AG10803 (cell line): ENCODE results near the gene TMEM170A.

Source experiments
- DNase-seq: peaks from one replicate; pipeline ENCODE4 v3.0.0; 2010; ENCODE audit warnings: low read depth
- H3K4me3 ChIP-seq: 2 replicates; pipeline ENCODE4 v1.5.1; 2011; ENCODE audit warnings: mild to moderate bottlenecking, low read length, control low read depth
- TF ChIP-seq, protein P1 (sequence below): conservative IDR thresholded peaks from 2 replicates; pipeline ENCODE4 v1.5.1; 2011; ENCODE audit warnings: mild to moderate bottlenecking, low read length, control low read depth, inconsistent platforms

Gene TMEM170A

DNA sequence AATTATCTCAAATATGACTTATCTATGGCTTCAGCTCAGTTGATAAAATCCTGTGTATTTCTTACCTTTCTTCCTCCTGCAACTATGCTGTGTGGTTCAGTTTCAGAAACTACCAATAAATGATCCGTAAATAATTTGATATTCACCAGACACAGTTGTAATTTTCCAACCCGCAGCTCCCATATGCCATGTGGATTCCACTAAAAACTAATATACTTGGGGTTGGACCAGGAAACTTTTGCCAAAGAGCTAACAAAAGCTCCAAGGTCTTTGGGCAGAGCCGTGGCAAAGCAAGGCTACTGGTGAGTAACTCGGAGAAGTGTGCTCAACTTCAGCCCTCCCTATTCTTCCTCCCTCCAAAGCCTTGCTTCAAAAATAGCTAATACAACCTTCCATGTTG, 33.1 kb upstream of the TMEM170A start:
- TF ChIP-seq, protein P1, sequence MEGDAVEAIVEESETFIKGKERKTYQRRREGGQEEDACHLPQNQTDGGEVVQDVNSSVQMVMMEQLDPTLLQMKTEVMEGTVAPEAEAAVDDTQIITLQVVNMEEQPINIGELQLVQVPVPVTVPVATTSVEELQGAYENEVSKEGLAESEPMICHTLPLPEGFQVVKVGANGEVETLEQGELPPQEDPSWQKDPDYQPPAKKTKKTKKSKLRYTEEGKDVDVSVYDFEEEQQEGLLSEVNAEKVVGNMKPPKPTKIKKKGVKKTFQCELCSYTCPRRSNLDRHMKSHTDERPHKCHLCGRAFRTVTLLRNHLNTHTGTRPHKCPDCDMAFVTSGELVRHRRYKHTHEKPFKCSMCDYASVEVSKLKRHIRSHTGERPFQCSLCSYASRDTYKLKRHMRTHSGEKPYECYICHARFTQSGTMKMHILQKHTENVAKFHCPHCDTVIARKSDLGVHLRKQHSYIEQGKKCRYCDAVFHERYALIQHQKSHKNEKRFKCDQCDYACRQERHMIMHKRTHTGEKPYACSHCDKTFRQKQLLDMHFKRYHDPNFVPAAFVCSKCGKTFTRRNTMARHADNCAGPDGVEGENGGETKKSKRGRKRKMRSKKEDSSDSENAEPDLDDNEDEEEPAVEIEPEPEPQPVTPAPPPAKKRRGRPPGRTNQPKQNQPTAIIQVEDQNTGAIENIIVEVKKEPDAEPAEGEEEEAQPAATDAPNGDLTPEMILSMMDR = no peak
- no peak overlapping the region for H3K4me3 ChIP-seq
- no peak for DNase-seq

DNA sequence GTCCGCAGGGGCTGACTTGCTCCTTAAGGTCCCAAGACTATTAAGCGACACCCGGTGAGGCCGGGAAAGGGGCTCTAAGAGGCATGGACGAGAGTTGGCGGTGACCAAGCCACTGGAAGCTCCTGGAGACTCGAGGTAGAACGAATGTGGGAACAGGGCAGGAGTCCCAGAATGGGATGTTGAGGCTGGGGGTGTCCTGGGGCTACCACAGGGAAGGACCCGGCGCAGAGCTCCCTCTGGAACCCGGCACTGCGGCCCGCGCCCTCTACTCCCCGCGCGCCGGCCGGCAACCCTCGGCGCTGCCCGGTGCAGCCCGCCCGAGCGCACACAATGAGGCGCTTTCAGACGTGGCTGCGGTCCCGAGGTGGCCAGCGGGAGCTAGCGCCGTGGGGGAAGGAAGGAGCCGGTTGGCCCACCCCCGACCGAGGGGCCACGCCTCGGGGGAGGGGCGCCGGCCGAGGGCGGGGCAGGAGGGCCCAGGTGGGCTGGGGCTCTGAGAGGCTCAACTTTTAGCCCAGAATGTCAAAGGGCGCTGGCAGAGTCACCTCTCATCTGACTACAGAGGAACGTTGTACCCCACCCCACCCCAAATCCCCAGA, 30.7 kb upstream of the TMEM170A start, which contains the start of gene CHST6:
Gene CHST6 (minus strand): TSS at position 366 of the 599 bp plus-strand sequence. CDS start 15,613 bp downstream, outside the sequence.
- peak within 1 kb of the TSS; percentile 44 for H3K4me3 ChIP-seq
- no peak for DNase-seq
- TF ChIP-seq, protein P1 = no peak

DNA sequence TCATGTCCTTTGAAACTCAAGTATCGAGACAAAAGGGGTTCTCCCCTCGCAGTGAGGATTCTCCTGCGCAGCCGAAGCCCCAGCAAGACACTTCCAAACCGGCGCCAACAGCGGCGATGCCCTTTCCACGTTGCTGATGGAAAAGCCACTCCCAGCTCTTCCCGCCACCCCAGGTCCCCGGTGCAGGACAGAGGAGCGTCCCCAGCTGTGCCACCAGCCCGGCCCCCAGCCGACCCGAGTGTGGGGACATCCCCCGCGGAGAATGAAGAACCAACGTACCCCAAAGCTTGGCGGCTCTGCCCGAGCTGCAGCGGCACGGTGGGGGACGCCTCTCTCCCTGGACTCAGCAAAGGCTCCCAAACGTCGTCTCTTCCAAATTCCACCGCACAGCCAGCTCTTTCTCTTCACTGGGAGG, 30.2 kb upstream of the TMEM170A start:
- DNase-seq = no peak
- peak overlapping the region; percentile 44 for H3K4me3 ChIP-seq
- TF ChIP-seq, protein P1 = no peak

DNA sequence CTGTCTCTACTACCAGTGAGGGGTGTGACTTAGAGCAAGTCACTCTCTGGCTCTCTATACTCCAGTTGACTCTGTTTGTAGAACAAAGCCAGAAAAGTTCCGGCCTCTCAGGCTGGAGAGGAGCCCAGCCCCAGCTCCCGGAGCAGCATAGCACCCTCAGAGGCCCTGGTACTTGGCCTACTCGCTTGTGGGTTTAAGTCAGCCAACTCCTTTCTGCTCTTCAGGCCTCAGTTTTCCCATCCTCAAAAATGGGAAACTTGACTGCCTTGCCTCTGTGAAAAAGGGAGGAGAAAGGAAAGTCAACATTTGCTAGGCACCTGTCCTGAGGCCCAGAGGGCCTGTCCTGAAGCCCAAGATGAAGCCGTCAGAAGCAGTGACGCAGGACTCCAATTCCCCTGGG, 29.7 kb upstream of the TMEM170A start:
- DNase-seq = no peak
- H3K4me3 ChIP-seq = no peak overlapping the region
- TF ChIP-seq, protein P1 = no peak

DNA sequence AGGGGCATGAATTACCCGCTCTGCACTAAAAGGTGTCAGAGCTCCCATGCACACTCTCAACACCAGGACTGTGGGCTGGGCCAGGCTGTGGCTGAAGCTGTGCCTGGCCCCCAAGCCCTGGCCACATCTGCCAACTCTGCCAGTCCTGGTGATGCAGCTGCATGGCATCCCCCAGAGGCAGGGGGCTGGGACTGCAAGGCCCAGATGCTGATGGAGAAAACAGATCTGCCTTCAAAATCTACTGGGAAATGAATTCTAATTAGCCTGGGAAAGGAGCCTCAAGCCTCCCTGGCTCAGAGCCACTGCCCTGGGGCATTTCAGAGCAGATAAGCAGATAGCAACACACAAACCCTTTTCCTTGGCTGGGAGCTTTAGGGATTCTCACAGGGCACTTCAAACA, 27.4 kb upstream of the TMEM170A start:
- DNase-seq = no peak
- no peak overlapping the region for H3K4me3 ChIP-seq

DNA sequence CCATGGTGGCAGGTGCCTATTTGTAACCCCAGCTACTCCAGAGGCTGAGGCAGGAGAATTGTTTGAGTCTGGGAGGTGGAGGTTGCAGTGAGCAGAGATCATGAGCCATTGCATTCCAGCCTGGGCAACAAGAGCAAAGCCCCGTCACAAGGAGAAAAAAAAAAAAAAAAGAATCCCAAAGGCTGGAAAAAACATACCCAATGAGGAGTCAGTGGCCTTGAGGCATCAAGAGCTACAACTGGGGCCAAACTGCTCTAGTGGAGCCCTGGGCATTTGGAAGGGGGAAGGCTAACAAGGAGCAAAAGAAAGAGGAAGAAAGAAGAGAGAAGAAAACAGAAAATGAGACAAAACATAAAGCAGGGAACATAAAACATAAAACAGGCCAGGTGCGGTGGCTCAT, 23.8 kb upstream of the TMEM170A start:
- no peak overlapping the region for H3K4me3 ChIP-seq
- DNase-seq = no peak
- TF ChIP-seq, protein P1 = no peak

More for the DNA sequence above, 27.4 kb upstream of the TMEM170A start:
- TF ChIP-seq, protein P1 = no peak

DNA sequence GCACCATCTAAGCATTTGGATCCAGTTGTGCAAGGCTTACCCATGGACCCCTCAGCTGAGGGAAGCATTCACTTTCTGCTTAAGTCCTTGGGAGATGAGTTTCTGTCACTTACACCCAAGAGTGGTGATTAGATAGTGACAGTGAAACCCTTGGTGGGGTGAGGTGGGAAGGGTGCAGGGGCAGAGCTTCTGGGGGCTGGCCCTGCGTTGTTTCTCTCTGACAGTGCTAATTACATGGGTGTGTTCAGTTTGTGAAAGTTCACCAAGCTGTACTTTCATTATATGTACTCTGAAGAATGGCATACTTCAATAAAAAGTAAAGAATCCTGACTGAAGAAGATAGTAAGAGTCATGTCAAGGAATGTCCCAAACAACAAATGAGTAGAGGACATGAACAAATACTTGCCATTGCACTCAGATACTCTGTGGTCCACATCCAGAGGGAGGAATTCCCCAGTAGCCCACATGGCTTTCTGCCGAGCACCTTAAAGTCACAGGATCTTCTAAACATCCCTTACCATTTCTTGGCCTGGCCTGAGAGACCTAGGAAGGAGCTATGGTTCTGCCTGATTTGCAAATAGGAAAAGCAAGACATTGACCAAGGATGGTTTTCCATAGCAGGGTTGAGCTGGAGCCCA, 22.3 kb upstream of the TMEM170A start:
- no peak for DNase-seq
- H3K4me3 ChIP-seq = no peak overlapping the region
- TF ChIP-seq, protein P1 = no peak
